ENCODE measurements around the gene GJB1.
"Not testable (repeated sequence)": the region's sequence is repeated elsewhere in the genome, so short reads cannot be mapped to it uniquely, and the experiment has no call there.

Gene GJB1

DNA sequence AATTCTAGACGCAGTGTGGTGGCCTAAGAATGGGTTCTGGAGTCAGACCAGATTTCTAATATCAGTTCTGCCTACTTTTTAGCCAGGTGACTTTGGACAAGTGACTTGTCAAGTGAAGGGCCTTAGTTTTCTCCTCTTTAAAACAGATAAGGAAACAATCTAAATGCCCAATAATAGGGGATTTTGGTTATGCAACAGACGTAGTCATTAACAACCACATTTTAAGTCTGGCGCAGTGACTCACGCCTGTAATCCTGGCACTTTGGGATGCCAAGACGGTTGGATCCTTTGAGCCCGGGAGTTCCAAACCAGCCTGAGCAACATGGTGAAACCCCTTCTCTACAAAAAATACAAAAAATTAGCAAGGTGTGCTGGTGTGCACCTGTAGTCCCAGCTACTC is 33.0 kb downstream of the GJB1 start:
- DNase-seq, result no peak
- TF ChIP-seq POLR2A (IDR thresholded peaks at IDR 0.05; ENCODE audit: low read length), result no peak
- no peak for TF ChIP-seq GATA1 (IDR thresholded peaks at IDR 0.05; ENCODE audit: low read depth, low read length)

DNA sequence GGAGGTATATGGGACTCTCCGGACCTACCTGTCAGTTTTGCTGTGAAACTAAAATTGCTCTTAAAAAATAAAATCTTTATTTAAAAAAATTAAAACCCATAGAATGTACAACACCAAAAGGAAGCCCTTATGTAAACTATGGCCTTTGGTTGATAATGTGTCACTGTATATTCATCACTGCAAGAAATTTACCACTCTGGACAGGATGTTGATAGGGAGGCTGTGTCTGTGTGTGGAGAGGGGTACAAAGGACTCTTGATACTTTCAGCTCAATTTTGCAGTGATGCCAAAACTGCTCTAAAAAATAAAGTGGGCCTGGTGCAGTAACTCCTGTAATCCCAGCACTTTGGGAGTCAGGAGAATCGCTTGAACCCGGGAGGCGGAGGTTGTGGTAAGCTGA is 33.8 kb downstream of the GJB1 start:
- TF ChIP-seq POLR2A (IDR thresholded peaks at IDR 0.05; ENCODE audit: low read length) (no peak), GATA1 (IDR thresholded peaks at IDR 0.05; ENCODE audit: low read depth, low read length) (no peak)
- no peak for DNase-seq

DNA sequence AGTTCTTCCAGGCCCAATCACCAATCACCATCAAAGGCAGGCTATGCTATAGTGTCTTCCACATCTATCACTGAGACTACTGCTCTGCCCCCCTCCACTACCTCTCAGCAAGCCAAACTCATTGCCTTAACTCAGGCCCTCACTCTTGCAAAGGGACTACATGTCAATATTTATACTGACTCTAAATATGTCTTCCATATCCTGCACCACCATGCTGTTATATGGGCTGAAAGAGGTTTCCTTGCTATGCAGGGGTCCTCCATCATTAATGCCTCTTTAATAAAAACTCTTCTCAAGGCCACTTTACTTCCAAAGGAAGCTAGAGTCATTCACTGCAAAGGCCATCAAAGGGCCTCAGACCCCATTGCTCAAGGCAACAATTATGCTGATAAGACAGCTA is 45.6 kb downstream of the GJB1 start:
- not testable (repeated sequence) for DNase-seq

DNA sequence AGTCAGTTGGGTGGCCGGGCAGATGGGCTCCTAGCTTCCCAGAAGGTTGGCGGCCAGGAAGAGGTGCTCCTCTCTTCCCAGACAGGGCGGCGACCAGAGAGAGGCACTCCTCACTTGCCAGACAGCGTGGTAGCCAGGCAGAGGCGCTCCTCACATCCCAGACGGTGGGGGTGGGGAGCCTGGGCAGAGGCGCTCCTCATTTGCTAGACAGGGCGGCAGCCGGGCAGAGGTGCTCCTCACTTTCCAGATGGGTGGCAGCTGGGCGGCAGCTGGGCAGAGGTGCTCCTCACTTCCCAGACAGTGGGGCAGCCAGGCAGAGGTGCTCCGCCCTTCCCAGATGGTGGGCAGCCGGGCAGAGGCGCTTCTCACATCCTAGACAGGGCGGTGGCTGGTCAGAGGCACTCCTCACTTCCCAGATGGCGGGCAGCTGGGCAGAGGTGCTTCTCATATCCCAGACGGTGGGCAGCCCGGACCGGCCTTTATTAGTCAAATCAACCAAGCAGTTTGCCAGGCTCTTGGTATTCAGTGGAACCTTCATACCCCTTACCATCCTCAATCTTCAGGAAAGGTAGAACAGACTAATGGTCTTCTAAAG is 46.9 kb downstream of the GJB1 start:
- no peak for DNase-seq
- TF ChIP-seq GATA1 (IDR thresholded peaks at IDR 0.05; ENCODE audit: low read depth, low read length) (no peak), POLR2A (IDR thresholded peaks at IDR 0.05; ENCODE audit: low read length) (no peak)

DNA sequence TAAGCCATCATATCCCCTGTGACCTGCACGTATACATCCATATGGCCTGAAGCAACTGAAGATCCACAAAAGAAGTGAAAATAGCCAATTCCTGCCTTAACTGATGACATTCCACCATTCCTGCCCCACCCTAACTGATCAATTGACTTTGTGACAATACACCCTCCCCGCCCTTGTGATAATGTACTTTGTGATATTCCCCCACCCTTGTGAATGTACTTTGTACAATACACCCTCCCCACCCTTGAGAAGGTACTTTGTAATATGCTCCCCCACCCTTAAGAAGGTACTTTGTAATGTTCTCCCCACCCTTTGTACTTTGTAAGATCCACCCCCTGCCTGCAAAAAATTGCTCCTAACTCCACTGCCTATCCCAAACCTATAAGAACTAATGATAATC is 49.3 kb downstream of the GJB1 start:
- DNase-seq, result not testable (repeated sequence)
